Endothelial cell of umbilical vein (primary cell): Measurements from ENCODE around the gene WASF2. TPM values are rescaled to one million over a fixed set of nuclear protein-coding genes. Genes with fewer than 3 reads are reported as not detected.

ENCODE experiments used
- BruUV-seq: library from RNA; stranded (reverse); fragments of 400-500 nt; replicated peaks from 2 replicates; lab custom pipeline; 2021; lab: Mats Ljungman, UMichigan
- CTCF ChIA-PET: fragments of 300-600, 350-600 bp; sonication (Branson Sonifier 250); formaldehyde crosslinking; loops from one replicate; lab custom pipeline; 2021; ENCODE audit warnings: antibody characterized with exemption, inconsistent platforms; lab: Charles Lee
- POLR2A ChIA-PET: fragments of 300-600, 350-600 bp; sonication (Branson Sonifier 250); formaldehyde crosslinking; loops from one replicate; lab custom pipeline; 2021; ENCODE audit warnings: antibody characterized with exemption, inconsistent platforms; lab: Charles Lee
- DNase-seq: peaks from one replicate; pipeline ENCODE4 v3.0.0-alpha.2; 2011; ENCODE audit warnings: low read depth, low spot score
- FAIRE-seq: peaks from 2 replicates; lab custom pipeline; 2011; peaks lifted over from hg19 to GRCh38; lab: Jason Lieb, UNC
- H2AFZ ChIP-seq: 2 replicates; pipeline ENCODE4 v1.6.0; 2012; ENCODE audit warnings: low read depth, low read length, control low read depth, inconsistent platforms
- H3K27ac ChIP-seq: 2 replicates; pipeline ENCODE4 v1.5.1; 2011; ENCODE audit warnings: low read depth, mild to moderate bottlenecking, control low read depth, low read length, moderate library complexity; ENCODE audit not compliant: insufficient read depth
- H3K27me3 ChIP-seq, 2 experiments: 2 replicates each; pipeline versions ENCODE4 v1.6.0 to v1.6.1; 2011; ENCODE audit warnings: low read length in 2 of 2, mixed read lengths in 1 of 2; ENCODE audit not compliant: control insufficient read depth in 2 of 2, insufficient read depth in 2 of 2
- H3K36me3 ChIP-seq, 2 experiments: 2 replicates in 1 of 2; 3 replicates in 1 of 2; pipeline ENCODE4 v1.5.1; 2011; ENCODE audit warnings: low read length in 2 of 2, mild to moderate bottlenecking in 1 of 2, moderate library complexity in 1 of 2; ENCODE audit not compliant: control insufficient read depth in 2 of 2, insufficient read depth in 2 of 2; ENCODE audit errors: extremely low read depth in 1 of 2
- H3K4me1 ChIP-seq: 3 replicates; pipeline ENCODE4 v1.5.1; 2011; ENCODE audit warnings: mild to moderate bottlenecking, low read length; ENCODE audit not compliant: control insufficient read depth, insufficient read depth; ENCODE audit errors: extremely low read depth
- H3K4me2 ChIP-seq: 2 replicates; pipeline ENCODE4 v1.6.1; 2011; ENCODE audit warnings: low read length, control low read depth, mixed read lengths; ENCODE audit not compliant: insufficient read depth
- H3K4me3 ChIP-seq, 3 experiments: fragments of 200-600 bp in 1 of 3; sonication (generic), shearing (Covaris generic) in 1 of 3; replicated peaks in 1 of 3; 2 replicates each; pipeline ENCODE4 v1.5.1; 2011 to 2016; ENCODE audit warnings: control low read depth in 3 of 3, low read length in 3 of 3, mild to moderate bottlenecking in 2 of 3, inconsistent platforms in 1 of 3, low read depth in 1 of 3, moderate library complexity in 1 of 3; ENCODE audit not compliant: insufficient read depth in 1 of 3
- H3K79me2 ChIP-seq: 2 replicates; pipeline ENCODE4 v1.6.0; 2012; ENCODE audit warnings: low read length, inconsistent platforms; ENCODE audit not compliant: control insufficient read depth, insufficient read depth
- H3K9ac ChIP-seq: replicated peaks from 2 replicates; pipeline ENCODE3; 2011; ENCODE audit warnings: low read length, control low read depth; ENCODE audit not compliant: insufficient read depth; ENCODE audit errors: extremely low read depth
- H3K9me1 ChIP-seq: replicated peaks from 3 replicates; pipeline ENCODE4 v1.6.0; 2011; ENCODE audit warnings: mild to moderate bottlenecking, low read length; ENCODE audit not compliant: control insufficient read depth, insufficient read depth; ENCODE audit errors: extremely low read depth
- H3K9me3 ChIP-seq: replicated peaks from 2 replicates; pipeline ENCODE4 v1.5.1; 2012; ENCODE audit warnings: low read length, inconsistent platforms; ENCODE audit not compliant: control insufficient read depth, insufficient read depth
- H4K20me1 ChIP-seq: replicated peaks from 2 replicates; pipeline ENCODE3; 2011; ENCODE audit warnings: mild to moderate bottlenecking, low read length; ENCODE audit not compliant: control insufficient read depth, insufficient read depth; ENCODE audit errors: extremely low read depth
- EZH2 ChIP-seq: IDR thresholded peaks from 2 replicates; pipeline ENCODE4 v1.6.1; 2012; ENCODE audit warnings: borderline replicate concordance, low read depth, mild to moderate bottlenecking, moderate library complexity, low read length, inconsistent platforms; ENCODE audit not compliant: severe bottlenecking
- FOS ChIP-seq: IDR thresholded peaks from 2 replicates; pipeline ENCODE4 v1.6.1; 2011; ENCODE audit warnings: mild to moderate bottlenecking, low read length, moderate library complexity, borderline replicate concordance; ENCODE audit not compliant: insufficient read depth
- GATA2 ChIP-seq: IDR thresholded peaks from 2 replicates; pipeline ENCODE4 v1.7.0; 2011; ENCODE audit warnings: low read depth, mild to moderate bottlenecking, moderate library complexity, mixed read lengths, low read length; ENCODE audit not compliant: insufficient read length, insufficient read depth
- JUN ChIP-seq: IDR thresholded peaks from 2 replicates; pipeline ENCODE4 v1.6.1; 2011; ENCODE audit warnings: borderline replicate concordance, low read depth; ENCODE audit not compliant: insufficient read length, insufficient read depth
- MYC ChIP-seq: IDR thresholded peaks from one replicate; pipeline ENCODE4 v1.6.1; 2011; ENCODE audit warnings: mild to moderate bottlenecking, low read depth, low read length
- POLR2AphosphoS5 ChIP-seq: IDR thresholded peaks from 2 replicates; pipeline ENCODE4 v1.6.1; 2012; ENCODE audit warnings: low read depth, mild to moderate bottlenecking, control low read depth, low read length, moderate library complexity; ENCODE audit not compliant: insufficient read depth
- dilution Hi-C: fragments of 300-500 bp; cut with MboI; formaldehyde crosslinking; loops from one replicate; pipeline ENCODE4 v1.15.0; 2019; ENCODE audit warnings: low sequenced_read_pairs; ENCODE audit not compliant: extremely low pct_ligation_motif_present
- intact Hi-C: fragments of 100-400 bp; cut with micrococcal nuclease; formaldehyde crosslinking; loops from one replicate; pipeline ENCODE4 v1.10.0; 2022
- polyA plus RNA-seq, 4 experiments: library from polyadenylated mRNA; depleted of rRNA in 3 of 4; stranded (reverse) in 3 of 4; unstranded in 1 of 4; fragments of >200 nt; gene quantifications; 2 replicates each; pipeline versions ENCODE4 v1.2.1 to v1.2.3, GENCODE V29; 2011 to 2012; ENCODE audit warnings: missing spikeins in 1 of 4
- total RNA-seq: library from RNA; stranded (reverse); gene quantifications from 2 replicates; pipeline ENCODE4 v1.2.3, GENCODE V29; 2021
- TF ChIP-seq, protein P1 (sequence below), 2 donors: IDR thresholded peaks; 1 replicate in 1 of 2; 2 replicates in 1 of 2; pipeline ENCODE4 v1.5.1; 2011; ENCODE audit warnings: low read length in 2 of 2, mild to moderate bottlenecking in 2 of 2, moderate library complexity in 2 of 2, control low read depth in 1 of 2, inconsistent platforms in 1 of 2, low read depth in 1 of 2; ENCODE audit not compliant: insufficient read depth in 1 of 2; ENCODE audit errors: extremely low read depth in 1 of 2
- TF ChIP-seq, protein P2 (sequence below): IDR thresholded peaks from 2 replicates; pipeline ENCODE4 v1.6.1; 2011; ENCODE audit not compliant: insufficient read depth, insufficient read length

Gene WASF2
- total and polyA plus RNA-seq, 2 donors (not counting 3 experiments of a cell fraction or from before 2014, with no cell fraction given) = 76.9 to 172 TPM

DNA sequence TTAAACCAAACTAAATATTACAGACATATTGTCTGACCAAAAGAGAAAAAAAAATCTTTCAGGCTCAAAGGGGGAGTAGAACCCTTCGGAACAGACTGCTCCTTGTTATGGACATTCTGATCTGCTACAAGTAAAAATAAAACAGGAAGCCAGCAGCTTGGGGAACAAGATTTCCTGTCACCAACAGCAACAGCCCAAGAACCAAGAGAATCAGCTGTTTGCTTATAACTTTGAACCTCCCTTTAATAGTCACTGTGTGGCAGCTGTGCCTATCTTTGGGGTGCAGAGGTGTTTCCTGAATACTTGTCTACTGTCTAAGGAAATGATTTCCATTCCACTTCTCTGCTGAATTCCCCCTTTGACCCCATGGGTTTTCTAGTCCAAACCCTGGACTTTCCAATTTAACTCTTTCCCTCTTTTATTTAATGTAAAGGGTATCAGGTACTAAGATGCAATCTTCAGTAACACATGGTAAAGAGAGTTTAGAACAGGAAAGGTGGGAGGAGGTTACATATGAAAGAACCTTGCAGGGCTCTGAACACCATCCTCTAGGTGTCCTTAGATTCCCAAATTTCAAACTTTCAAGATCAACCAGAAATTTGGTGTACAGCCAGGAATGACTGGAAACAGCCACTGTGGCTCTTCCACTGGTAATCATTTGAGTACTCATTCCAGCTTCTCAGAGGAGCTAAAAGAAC, 58.9 kb downstream of the WASF2 start:
- no peak overlapping the region for H3K4me3 ChIP-seq
- H3K36me3 ChIP-seq = peaks cover 6% of the 10 kb centered on the region in 2 experiments
- dilution Hi-C loops (no loop called here), intact Hi-C loops (loop anchor here (1.0 kb wide), 1 partner anchor 59 kb away; the partner anchor contains the start of gene WASF2)
- CTCF ChIA-PET = interaction anchor here (0.7 to 4.9 kb wide), 9 partner anchors 9 to 126 kb away, joined by 3 to 70 read pairs (median 5); partner anchors contain the start of gene WASF2
- H3K9ac ChIP-seq = peak overlapping the region; percentile 53
- POLR2A ChIA-PET = no interaction called here
- FAIRE-seq (peak; percentile 83), DNase-seq (peak; percentile 77)
- no peaks in the 10 kb centered on the region for H3K9me3 ChIP-seq
- TF ChIP-seq, protein P1, sequence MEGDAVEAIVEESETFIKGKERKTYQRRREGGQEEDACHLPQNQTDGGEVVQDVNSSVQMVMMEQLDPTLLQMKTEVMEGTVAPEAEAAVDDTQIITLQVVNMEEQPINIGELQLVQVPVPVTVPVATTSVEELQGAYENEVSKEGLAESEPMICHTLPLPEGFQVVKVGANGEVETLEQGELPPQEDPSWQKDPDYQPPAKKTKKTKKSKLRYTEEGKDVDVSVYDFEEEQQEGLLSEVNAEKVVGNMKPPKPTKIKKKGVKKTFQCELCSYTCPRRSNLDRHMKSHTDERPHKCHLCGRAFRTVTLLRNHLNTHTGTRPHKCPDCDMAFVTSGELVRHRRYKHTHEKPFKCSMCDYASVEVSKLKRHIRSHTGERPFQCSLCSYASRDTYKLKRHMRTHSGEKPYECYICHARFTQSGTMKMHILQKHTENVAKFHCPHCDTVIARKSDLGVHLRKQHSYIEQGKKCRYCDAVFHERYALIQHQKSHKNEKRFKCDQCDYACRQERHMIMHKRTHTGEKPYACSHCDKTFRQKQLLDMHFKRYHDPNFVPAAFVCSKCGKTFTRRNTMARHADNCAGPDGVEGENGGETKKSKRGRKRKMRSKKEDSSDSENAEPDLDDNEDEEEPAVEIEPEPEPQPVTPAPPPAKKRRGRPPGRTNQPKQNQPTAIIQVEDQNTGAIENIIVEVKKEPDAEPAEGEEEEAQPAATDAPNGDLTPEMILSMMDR (IDR thresholded peaks at IDR 0.05; ENCODE audit: extremely low read depth in 1 of 2, insufficient read depth in 1 of 2, low read depth in 1 of 2, low read length in 2 of 2) = no peak
- peak; percentile 64 for TF ChIP-seq POLR2AphosphoS5
- H3K27ac ChIP-seq = peak overlapping the region; percentile 92
- H3K79me2 ChIP-seq = peaks cover 53% of the 10 kb centered on the region
- H3K4me2 ChIP-seq = peak overlapping the region; percentile 91
- H3K9me1 ChIP-seq = no peaks in the 10 kb centered on the region
- peaks cover 55% of the 10 kb centered on the region for H3K4me1 ChIP-seq
- no TSS peak for BruUV-seq
- H2AFZ ChIP-seq = no peak overlapping the region
- no peaks in the 10 kb centered on the region for H3K27me3 ChIP-seq
- no peaks in the 10 kb centered on the region for H4K20me1 ChIP-seq

DNA sequence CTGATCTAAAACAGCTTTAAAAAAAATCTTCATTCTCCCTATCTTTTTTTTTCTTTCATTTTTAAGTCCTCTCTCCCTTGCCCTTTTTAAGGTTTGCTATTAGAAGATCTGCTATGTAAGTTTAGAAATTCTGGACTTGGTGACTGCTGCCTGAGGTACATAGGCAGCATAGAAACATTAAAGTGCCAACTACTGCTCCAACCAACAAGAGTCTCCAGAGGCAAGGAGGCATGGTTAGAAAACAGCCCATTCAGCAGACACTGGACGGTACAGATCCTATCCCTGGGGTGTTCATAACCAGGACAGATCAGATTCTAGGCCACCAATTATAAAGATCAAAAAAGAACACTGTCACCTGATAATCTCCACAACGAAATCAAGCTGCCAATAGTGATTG, 60.9 kb downstream of the WASF2 start:
- intact Hi-C loops (loop anchor here (2.0 kb wide), 1 partner anchor 26 kb away; no protein-coding TSS in a partner anchor), dilution Hi-C loops (no loop called here)
- DNase-seq (no peak), FAIRE-seq (no peak)
- Histone ChIP-seq H3K4me2 (peak overlapping the region; percentile 91), H3K27ac (peak overlapping the region; percentile 92), H3K9me3 (no peaks in the 10 kb centered on the region), H3K9ac (peak overlapping the region; percentile 63), H3K27me3 (no peaks in the 10 kb centered on the region), H2AFZ (no peak overlapping the region), H3K79me2 (peaks cover 46% of the 10 kb centered on the region), H3K4me3 (peak overlapping the region in 1 of 3 experiments; percentile 31), H4K20me1 (no peaks in the 10 kb centered on the region), H3K4me1 (peaks cover 51% of the 10 kb centered on the region), H3K36me3 (peaks cover 6 to 11% of the 10 kb centered on the region in 2 experiments), H3K9me1 (no peaks in the 10 kb centered on the region)
- CTCF ChIA-PET = interaction anchor here (1.1 to 4.9 kb wide), 10 partner anchors 7 to 128 kb away, joined by 3 to 70 read pairs (median 4); partner anchors contain the start of gene WASF2
- POLR2A ChIA-PET = interaction anchor here (0.6 to 1.5 kb wide), 4 partner anchors 12 to 258 kb away, joined by 3 to 8 read pairs (median 4); no protein-coding TSS in a partner anchor
- TF ChIP-seq FOS (no peak), EZH2 (no peak), JUN (no peak), GATA2 (no peak), MYC (no peak)
- TF ChIP-seq, protein P2, sequence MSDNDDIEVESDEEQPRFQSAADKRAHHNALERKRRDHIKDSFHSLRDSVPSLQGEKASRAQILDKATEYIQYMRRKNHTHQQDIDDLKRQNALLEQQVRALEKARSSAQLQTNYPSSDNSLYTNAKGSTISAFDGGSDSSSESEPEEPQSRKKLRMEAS = no peak
- TF ChIP-seq, protein P1 (IDR thresholded peaks at IDR 0.05; ENCODE audit: extremely low read depth in 1 of 2, insufficient read depth in 1 of 2, low read depth in 1 of 2, low read length in 2 of 2) = no peak
- BruUV-seq = TSS peak; percentile 15
